Activated CD4-positive, CD25-positive, alpha-beta regulatory T cell (primary cell): Measurements from ENCODE around the gene COTL1.
A peak's percentile ranks its signal among the peaks of the same experiment; 100 is the strongest.

Experiments
- DNase-seq, 4 experiments: peaks; one replicate each; lab custom pipeline; 2025; lab: John Stamatoyannopoulos, UW

COTL1 gene

GRCh38 chr16:84617791-84618580, at the start of gene COTL1:
COTL1 (minus strand) TSS chr16:84618078; CDS start chr16:84617914, 164 bp downstream.
- DNase-seq: peak; percentile 82 to 91 (median 86)

GRCh38 chr16:84665843-84666242, 48.0 kb upstream of the COTL1 start:
- DNase-seq: no peak

GRCh38 chr16:84665359-84665758, 47.5 kb upstream of the COTL1 start:
- DNase-seq: no peak

- DNase-seq: no peak
Observed at GRCh38 chr16:84663433-84664101, 45.7 kb upstream of the COTL1 start.

GRCh38 chr16:84662471-84662870, 44.6 kb upstream of the COTL1 start:
- DNase-seq: no peak

- DNase-seq: no peak
Observed at GRCh38 chr16:84661418-84662060, 43.7 kb upstream of the COTL1 start.

- DNase-seq: no peak
Observed at GRCh38 chr16:84660973-84661372, 43.1 kb upstream of the COTL1 start.

GRCh38 chr16:84659656-84660300, 41.9 kb upstream of the COTL1 start:
- no peak for DNase-seq

- DNase-seq: no peak
Observed at GRCh38 chr16:84658690-84659089, 40.8 kb upstream of the COTL1 start.

GRCh38 chr16:84657229-84657837, 39.5 kb upstream of the COTL1 start:
- no peak for DNase-seq

- DNase-seq: no peak
Observed at GRCh38 chr16:84656649-84657048, 38.8 kb upstream of the COTL1 start.

- no peak for DNase-seq
Observed at GRCh38 chr16:84654998-84655397, 37.1 kb upstream of the COTL1 start.

- DNase-seq: no peak
Observed at GRCh38 chr16:84654238-84654637, 36.4 kb upstream of the COTL1 start.

GRCh38 chr16:84652566-84652965, 34.7 kb upstream of the COTL1 start:
- no peak for DNase-seq

GRCh38 chr16:84650062-84650991, 32.4 kb upstream of the COTL1 start:
- no peak for DNase-seq

GRCh38 chr16:84649511-84649861, 31.6 kb upstream of the COTL1 start:
- DNase-seq: no peak

GRCh38 chr16:84648595-84649510, 31.0 kb upstream of the COTL1 start:
- DNase-seq: peak in 3 of 4 experiments; percentile 10 to 25 (median 17)

GRCh38 chr16:84647828-84648594, 30.1 kb upstream of the COTL1 start, which contains the start of gene KLHL36:
KLHL36 (plus strand) TSS chr16:84648511; CDS start chr16:84650868, 2,357 bp downstream.
- DNase-seq: peak; percentile 39 to 65 (median 48)

- no peak for DNase-seq
Observed at GRCh38 chr16:84643674-84644073, 25.8 kb upstream of the COTL1 start.
